ENCODE data around the gene DNAH1.
A peak's percentile ranks its signal among the peaks of the same experiment; 100 is the strongest.

The DNAH1 gene

DNA sequence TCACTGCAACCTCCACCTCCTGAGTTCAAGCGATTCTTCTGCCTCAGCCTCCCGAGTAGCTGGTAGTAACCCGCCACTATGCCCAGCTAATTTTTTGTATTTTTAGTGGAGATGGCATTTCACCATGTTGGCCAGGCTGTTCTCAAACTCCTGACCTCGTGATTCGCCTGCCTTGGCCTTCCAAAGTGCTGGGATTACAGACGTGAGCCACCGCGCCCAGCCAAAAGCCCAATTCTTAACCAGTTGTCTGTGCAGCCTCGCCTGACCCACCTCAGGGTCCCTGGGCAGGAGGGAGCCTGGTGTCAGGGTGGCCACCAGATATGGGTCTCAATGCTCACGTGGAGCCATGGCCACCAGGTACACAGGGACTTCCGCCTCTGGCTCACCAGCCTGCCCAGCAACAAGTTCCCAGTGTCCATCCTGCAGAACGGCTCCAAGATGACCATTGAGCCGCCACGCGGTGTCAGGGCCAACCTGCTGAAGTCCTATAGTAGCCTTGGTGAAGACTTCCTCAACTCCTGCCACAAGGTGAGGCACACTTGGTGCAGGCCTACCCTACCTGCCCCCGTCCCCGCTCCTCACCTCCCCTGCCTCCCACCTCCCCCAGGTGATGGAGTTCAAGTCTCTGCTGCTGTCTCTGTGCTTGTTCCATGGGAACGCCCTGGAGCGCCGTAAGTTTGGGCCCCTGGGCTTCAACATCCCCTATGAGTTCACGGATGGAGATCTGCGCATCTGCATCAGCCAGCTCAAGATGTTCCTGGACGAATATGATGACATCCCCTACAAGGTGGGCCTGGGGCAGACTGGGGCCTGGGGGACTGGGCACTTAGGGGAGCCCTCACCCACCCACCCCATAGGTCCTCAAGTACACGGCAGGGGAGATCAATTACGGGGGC is 80.1 kb downstream of the DNAH1 start:
- Histone ChIP-seq H3K36me3 (ENCODE audit: control insufficient read depth in 2 of 2, insufficient read depth in 2 of 2, low read length in 2 of 2) (peaks cover 19 to 27% of the 10 kb centered on the region in 2 donors), H3K4me3 (ENCODE audit: low read length in 2 of 2) (no peak overlapping the region)

DNA sequence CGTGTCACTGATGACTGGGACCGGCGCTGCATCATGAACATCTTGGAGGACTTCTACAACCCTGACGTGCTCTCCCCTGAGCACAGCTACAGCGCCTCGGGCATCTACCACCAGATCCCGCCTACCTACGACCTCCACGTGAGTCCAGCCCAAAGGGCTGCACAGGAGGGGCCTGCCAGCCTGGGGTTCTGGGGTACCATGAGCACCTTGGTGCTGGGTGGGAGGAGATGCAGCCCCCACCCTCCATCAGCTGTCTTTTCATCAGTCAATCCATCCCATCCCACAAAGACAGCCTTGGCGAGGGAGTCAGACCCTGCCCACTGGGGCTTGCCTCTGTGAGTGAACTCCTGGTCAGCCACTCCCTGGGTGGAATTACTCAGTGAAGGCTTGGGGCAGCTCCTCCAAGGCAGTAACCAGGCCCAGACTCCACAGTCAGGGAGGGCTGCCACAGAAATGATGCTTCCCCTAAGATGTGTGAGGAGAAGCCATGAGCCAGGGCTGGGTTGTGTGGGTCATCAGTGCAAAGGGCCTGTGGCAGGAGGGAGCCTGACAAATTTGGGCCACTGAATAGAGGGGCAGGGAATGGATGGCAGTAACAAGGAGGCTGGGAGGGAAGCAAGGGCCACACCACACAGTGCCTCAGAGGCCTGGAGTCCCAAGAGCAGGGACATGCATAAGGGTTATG is 80.9 kb downstream of the DNAH1 start:
- Histone ChIP-seq H3K36me3 (ENCODE audit: control insufficient read depth in 2 of 2, insufficient read depth in 2 of 2, low read length in 2 of 2) (peaks cover 24 to 30% of the 10 kb centered on the region in 2 donors), H3K4me1 (ENCODE audit: control insufficient read depth in 2 of 2, insufficient read depth in 2 of 2, low read length in 2 of 2) (peaks cover 6 to 9% of the 10 kb centered on the region in 2 donors), H3K9ac (ENCODE audit: low read depth in 1 of 2, low read length in 2 of 2) (no peak overlapping the region), H3K27me3 (ENCODE audit: control insufficient read depth in 2 of 2, insufficient read depth in 2 of 2, low read length in 2 of 2) (no peaks in the 10 kb centered on the region), H3K4me3 (ENCODE audit: low read length in 2 of 2) (no peak overlapping the region), H3K27ac (ENCODE audit: low read depth in 2 of 2, low read length in 2 of 2) (no peak overlapping the region), H3K9me3 (ENCODE audit: control insufficient read depth in 2 of 2, low read length in 2 of 2) (no peaks in the 10 kb centered on the region)

More for the DNA sequence above, 80.1 kb downstream of the DNAH1 start:
- Histone ChIP-seq H3K9ac (ENCODE audit: low read depth in 1 of 2, low read length in 2 of 2) (no peak overlapping the region), H3K27me3 (ENCODE audit: control insufficient read depth in 2 of 2, insufficient read depth in 2 of 2, low read length in 2 of 2) (no peaks in the 10 kb centered on the region), H3K4me1 (ENCODE audit: control insufficient read depth in 2 of 2, insufficient read depth in 2 of 2, low read length in 2 of 2) (peaks cover 6 to 9% of the 10 kb centered on the region in 2 donors), H3K27ac (ENCODE audit: low read depth in 2 of 2, low read length in 2 of 2) (no peak overlapping the region), H3K9me3 (ENCODE audit: control insufficient read depth in 2 of 2, low read length in 2 of 2) (no peaks in the 10 kb centered on the region)

DNA sequence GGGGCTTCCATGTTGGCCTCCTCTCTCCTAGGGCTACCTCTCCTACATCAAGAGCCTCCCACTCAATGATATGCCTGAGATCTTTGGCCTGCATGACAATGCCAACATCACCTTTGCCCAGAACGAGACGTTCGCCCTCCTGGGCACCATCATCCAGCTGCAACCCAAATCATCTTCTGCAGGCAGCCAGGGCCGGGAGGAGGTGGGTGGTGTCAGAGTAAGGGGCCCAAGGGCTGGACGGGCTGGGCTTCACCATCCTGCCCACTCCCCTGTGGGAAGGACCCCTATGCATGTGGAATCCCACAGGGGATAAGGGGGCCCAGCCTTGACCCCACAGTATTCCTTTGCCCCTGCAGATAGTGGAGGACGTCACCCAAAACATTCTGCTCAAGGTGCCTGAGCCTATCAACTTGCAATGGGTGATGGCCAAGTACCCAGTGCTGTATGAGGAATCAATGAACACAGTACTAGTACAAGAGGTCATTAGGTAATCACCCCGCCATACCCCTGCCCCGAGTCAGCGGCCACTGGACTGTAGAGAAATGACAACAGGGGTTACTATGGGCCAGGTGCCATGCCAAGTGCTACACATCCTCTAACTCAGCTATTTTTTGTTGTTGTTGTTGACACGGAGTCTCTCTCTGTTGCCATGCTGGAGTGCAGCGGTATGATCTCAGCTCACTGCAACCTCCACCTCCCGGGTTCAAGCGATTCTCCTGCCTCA is 81.7 kb downstream of the DNAH1 start:
- no peaks in the 10 kb centered on the region for H3K27me3 ChIP-seq (ENCODE audit: control insufficient read depth in 2 of 2, insufficient read depth in 2 of 2, low read length in 2 of 2)
- no peaks in the 10 kb centered on the region for H3K9me3 ChIP-seq (ENCODE audit: control insufficient read depth in 2 of 2, low read length in 2 of 2)
- no peak overlapping the region for H3K27ac ChIP-seq (ENCODE audit: low read depth in 2 of 2, low read length in 2 of 2)
- H3K4me1 ChIP-seq (ENCODE audit: control insufficient read depth in 2 of 2, insufficient read depth in 2 of 2, low read length in 2 of 2) = peaks cover 6 to 9% of the 10 kb centered on the region in 2 donors
- H3K36me3 ChIP-seq (ENCODE audit: control insufficient read depth in 2 of 2, insufficient read depth in 2 of 2, low read length in 2 of 2) = peaks cover 32 to 35% of the 10 kb centered on the region in 2 donors
- no peak overlapping the region for H3K9ac ChIP-seq (ENCODE audit: low read depth in 1 of 2, low read length in 2 of 2)
- no peak overlapping the region for H3K4me3 ChIP-seq (ENCODE audit: low read length in 2 of 2)

DNA sequence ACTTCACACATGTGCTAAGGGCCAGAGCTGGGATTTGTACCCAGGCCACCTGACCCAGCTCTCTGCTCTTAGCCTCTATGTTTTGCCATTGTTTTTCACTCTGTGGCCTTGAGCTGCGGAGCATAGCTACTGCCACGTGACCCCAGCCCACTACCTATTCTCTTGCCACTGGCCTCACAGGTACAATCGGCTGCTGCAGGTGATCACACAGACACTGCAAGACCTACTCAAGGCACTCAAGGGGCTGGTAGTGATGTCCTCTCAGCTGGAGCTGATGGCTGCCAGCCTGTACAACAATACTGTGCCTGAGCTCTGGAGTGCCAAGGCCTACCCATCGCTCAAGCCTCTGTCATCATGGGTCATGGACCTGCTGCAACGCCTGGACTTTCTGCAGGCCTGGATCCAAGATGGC is 82.6 kb downstream of the DNAH1 start:
- Histone ChIP-seq H3K9me3 (ENCODE audit: control insufficient read depth in 2 of 2, low read length in 2 of 2) (no peaks in the 10 kb centered on the region), H3K9ac (ENCODE audit: low read depth in 1 of 2, low read length in 2 of 2) (no peak overlapping the region), H3K27me3 (ENCODE audit: control insufficient read depth in 2 of 2, insufficient read depth in 2 of 2, low read length in 2 of 2) (no peaks in the 10 kb centered on the region), H3K36me3 (ENCODE audit: control insufficient read depth in 2 of 2, insufficient read depth in 2 of 2, low read length in 2 of 2) (peaks cover 34 to 40% of the 10 kb centered on the region in 2 donors), H3K4me1 (ENCODE audit: control insufficient read depth in 2 of 2, insufficient read depth in 2 of 2, low read length in 2 of 2) (peaks cover 6 to 9% of the 10 kb centered on the region in 2 donors), H3K4me3 (ENCODE audit: low read length in 2 of 2) (no peak overlapping the region), H3K27ac (ENCODE audit: low read depth in 2 of 2, low read length in 2 of 2) (no peak overlapping the region)

DNA sequence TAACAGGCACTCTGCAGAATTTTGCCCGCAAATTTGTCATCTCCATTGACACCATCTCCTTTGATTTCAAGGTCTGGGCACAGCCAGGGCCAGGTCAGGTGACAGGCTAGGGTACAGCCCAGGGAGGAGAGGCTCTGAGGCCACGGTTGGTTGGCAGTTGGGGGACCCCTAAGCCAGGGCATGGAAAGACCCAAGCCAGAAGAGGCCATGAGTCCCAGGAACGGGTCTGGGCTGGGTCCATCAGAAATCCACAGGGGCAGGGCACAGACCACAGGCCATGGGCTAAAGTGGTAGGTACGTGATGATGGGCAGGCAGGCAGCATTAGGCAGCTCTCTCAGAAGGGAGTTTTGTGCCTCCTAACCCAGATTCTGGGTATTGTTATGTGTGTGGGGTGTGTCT is 83.0 kb downstream of the DNAH1 start:
- H3K36me3 ChIP-seq (ENCODE audit: control insufficient read depth in 2 of 2, insufficient read depth in 2 of 2, low read length in 2 of 2) = peaks cover 37 to 42% of the 10 kb centered on the region in 2 donors
- H3K4me1 ChIP-seq (ENCODE audit: control insufficient read depth in 2 of 2, insufficient read depth in 2 of 2, low read length in 2 of 2) = peaks cover 6 to 9% of the 10 kb centered on the region in 2 donors
- H3K9ac ChIP-seq (ENCODE audit: low read depth in 1 of 2, low read length in 2 of 2) = no peak overlapping the region
- H3K27me3 ChIP-seq (ENCODE audit: control insufficient read depth in 2 of 2, insufficient read depth in 2 of 2, low read length in 2 of 2) = no peaks in the 10 kb centered on the region
- no peak overlapping the region for H3K4me3 ChIP-seq (ENCODE audit: low read length in 2 of 2)
- no peak overlapping the region for H3K27ac ChIP-seq (ENCODE audit: low read depth in 2 of 2, low read length in 2 of 2)
- no peaks in the 10 kb centered on the region for H3K9me3 ChIP-seq (ENCODE audit: control insufficient read depth in 2 of 2, low read length in 2 of 2)

DNA sequence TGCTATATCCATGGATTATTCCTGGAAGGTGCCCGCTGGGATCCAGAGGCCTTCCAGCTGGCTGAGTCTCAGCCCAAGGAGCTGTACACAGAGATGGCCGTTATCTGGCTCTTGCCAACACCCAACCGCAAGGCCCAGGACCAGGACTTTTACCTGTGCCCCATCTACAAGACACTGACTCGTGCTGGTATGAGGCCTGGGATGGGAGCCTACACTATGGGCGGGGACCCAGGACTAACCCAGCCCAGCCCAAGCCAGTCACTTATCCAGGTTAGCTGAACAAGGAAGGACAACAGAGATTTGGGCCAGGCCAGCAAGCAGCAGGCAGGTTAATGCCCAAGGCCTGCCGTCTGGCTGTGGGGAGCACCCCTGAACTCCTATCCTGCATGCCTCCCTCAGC is 83.5 kb downstream of the DNAH1 start:
- Histone ChIP-seq H3K4me3 (ENCODE audit: low read length in 2 of 2) (no peak overlapping the region), H3K9ac (ENCODE audit: low read depth in 1 of 2, low read length in 2 of 2) (no peak overlapping the region), H3K9me3 (ENCODE audit: control insufficient read depth in 2 of 2, low read length in 2 of 2) (no peaks in the 10 kb centered on the region), H3K27me3 (ENCODE audit: control insufficient read depth in 2 of 2, insufficient read depth in 2 of 2, low read length in 2 of 2) (no peaks in the 10 kb centered on the region), H3K27ac (ENCODE audit: low read depth in 2 of 2, low read length in 2 of 2) (no peak overlapping the region), H3K36me3 (ENCODE audit: control insufficient read depth in 2 of 2, insufficient read depth in 2 of 2, low read length in 2 of 2) (peaks cover 42 to 46% of the 10 kb centered on the region in 2 donors), H3K4me1 (ENCODE audit: control insufficient read depth in 2 of 2, insufficient read depth in 2 of 2, low read length in 2 of 2) (peaks cover 6 to 9% of the 10 kb centered on the region in 2 donors)

DNA sequence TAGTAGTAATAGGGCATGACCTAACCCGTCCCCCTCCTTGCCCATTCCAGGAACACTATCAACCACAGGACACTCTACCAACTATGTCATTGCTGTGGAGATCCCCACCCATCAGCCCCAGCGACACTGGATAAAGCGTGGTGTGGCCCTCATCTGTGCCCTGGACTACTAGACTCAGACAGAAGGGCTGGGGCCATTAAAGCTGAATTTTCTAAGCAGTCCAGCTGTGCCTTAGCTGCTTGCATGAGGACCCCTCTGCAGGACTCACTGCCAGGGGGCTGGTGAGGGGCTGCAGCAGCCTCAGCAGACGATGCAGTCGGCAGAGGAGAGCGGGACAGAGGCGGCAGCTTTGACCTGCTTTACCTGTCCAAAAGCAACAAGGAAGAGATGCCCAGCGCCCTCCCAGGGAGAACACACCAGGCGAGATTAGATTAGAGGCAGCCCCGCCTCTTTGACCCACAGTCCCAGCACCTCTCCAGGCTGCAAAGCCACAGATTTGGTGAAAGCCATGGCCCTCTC is 84.2 kb downstream of the DNAH1 start:
- peaks cover 49 to 53% of the 10 kb centered on the region in 2 donors for H3K36me3 ChIP-seq (ENCODE audit: control insufficient read depth in 2 of 2, insufficient read depth in 2 of 2, low read length in 2 of 2)

DNA sequence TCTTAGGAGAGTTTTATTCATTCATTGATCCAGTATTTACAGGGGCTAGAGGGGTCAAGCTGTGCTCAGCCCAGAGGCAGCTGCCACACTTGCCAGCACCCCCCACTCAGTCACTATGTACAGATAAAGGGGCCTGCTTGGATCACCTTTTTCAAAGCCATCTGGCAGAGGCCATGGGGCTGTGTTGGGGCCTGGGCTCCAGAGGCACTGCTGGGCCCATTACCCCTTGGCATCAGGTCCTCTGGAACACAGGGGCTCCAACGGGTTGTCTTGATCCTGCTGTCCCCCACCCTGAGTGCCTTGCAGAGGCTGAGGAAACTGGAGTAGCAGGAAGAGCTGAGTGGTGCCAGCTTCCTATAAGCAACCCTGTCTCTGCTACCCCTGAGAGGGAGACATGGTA is 84.9 kb downstream of the DNAH1 start:
- Histone ChIP-seq H3K9ac (ENCODE audit: low read depth in 1 of 2, low read length in 2 of 2) (no peak overlapping the region), H3K27ac (ENCODE audit: low read depth in 2 of 2, low read length in 2 of 2) (no peak overlapping the region), H3K27me3 (ENCODE audit: control insufficient read depth in 2 of 2, insufficient read depth in 2 of 2, low read length in 2 of 2) (no peaks in the 10 kb centered on the region), H3K36me3 (ENCODE audit: control insufficient read depth in 2 of 2, insufficient read depth in 2 of 2, low read length in 2 of 2) (peaks cover 54 to 60% of the 10 kb centered on the region in 2 donors), H3K4me1 (ENCODE audit: control insufficient read depth in 2 of 2, insufficient read depth in 2 of 2, low read length in 2 of 2) (peaks cover 12 to 15% of the 10 kb centered on the region in 2 donors), H3K4me3 (ENCODE audit: low read length in 2 of 2) (no peak overlapping the region), H3K9me3 (ENCODE audit: control insufficient read depth in 2 of 2, low read length in 2 of 2) (no peaks in the 10 kb centered on the region)

More for the DNA sequence above, 84.2 kb downstream of the DNAH1 start:
- Histone ChIP-seq H3K27ac (ENCODE audit: low read depth in 2 of 2, low read length in 2 of 2) (no peak overlapping the region), H3K4me3 (ENCODE audit: low read length in 2 of 2) (no peak overlapping the region), H3K4me1 (ENCODE audit: control insufficient read depth in 2 of 2, insufficient read depth in 2 of 2, low read length in 2 of 2) (peaks cover 6 to 9% of the 10 kb centered on the region in 2 donors), H3K9me3 (ENCODE audit: control insufficient read depth in 2 of 2, low read length in 2 of 2) (no peaks in the 10 kb centered on the region), H3K27me3 (ENCODE audit: control insufficient read depth in 2 of 2, insufficient read depth in 2 of 2, low read length in 2 of 2) (no peaks in the 10 kb centered on the region), H3K9ac (ENCODE audit: low read depth in 1 of 2, low read length in 2 of 2) (peak overlapping the region in 1 of 2 donors; percentile 20)

DNA sequence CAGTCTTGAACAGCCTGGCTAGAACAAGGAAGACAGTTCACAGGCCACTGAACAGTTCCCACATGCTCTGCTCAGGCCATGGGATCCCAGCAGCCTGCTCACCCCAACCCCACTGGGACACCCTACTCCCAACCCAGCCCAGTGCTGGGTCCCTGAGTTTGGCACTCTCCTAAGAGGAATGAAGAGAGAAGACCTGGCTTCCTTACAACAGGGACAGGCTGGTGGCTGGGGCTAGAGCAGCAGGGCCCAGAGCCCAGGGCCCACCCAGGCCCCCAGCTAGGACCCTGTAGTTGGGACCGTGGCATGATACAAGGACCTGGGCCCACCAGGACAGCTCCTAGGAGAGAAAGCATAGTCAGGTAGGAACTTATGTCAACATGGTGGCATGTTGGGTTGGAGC is 85.4 kb downstream of the DNAH1 start:
- no peaks in the 10 kb centered on the region for H3K9me3 ChIP-seq (ENCODE audit: control insufficient read depth in 2 of 2, low read length in 2 of 2)
- no peaks in the 10 kb centered on the region for H3K27me3 ChIP-seq (ENCODE audit: control insufficient read depth in 2 of 2, insufficient read depth in 2 of 2, low read length in 2 of 2)
- H3K27ac ChIP-seq (ENCODE audit: low read depth in 2 of 2, low read length in 2 of 2) = no peak overlapping the region
- no peak overlapping the region for H3K4me3 ChIP-seq (ENCODE audit: low read length in 2 of 2)
- H3K4me1 ChIP-seq (ENCODE audit: control insufficient read depth in 2 of 2, insufficient read depth in 2 of 2, low read length in 2 of 2) = peaks cover 15 to 20% of the 10 kb centered on the region in 2 donors
- H3K36me3 ChIP-seq (ENCODE audit: control insufficient read depth in 2 of 2, insufficient read depth in 2 of 2, low read length in 2 of 2) = peaks cover 54 to 62% of the 10 kb centered on the region in 2 donors
- no peak overlapping the region for H3K9ac ChIP-seq (ENCODE audit: low read depth in 1 of 2, low read length in 2 of 2)

All from mucosa of rectum (tissue), 2 donors.